Natural killer cell (primary cell): ENCODE results near the gene NEO1. TPM values are rescaled to one million over a fixed set of nuclear protein-coding genes. Genes with fewer than 3 reads are reported as not detected.
"Not testable (repeated sequence)": the region's sequence is repeated elsewhere in the genome, so short reads cannot be mapped to it uniquely, and the experiment has no call there.

Source experiments
- ATAC-seq, 3 donors: fragments of 150-1000 bp in 2 of 3; fragments of 200-7000 bp in 1 of 3; cut with Tn5 transposase; 1 replicate in 1 of 3; 2 replicates in 2 of 3; pipeline ENCODE4 v1.10.0; 2021; ENCODE audit warnings: mild to moderate bottlenecking in 2 of 3, moderate library complexity in 2 of 3
- DNase-seq, 2 donors: peaks; one replicate each; pipeline versions ENCODE4 v3.0.0 to v3.0.0-alpha.2; 2013 to 2021; ENCODE audit warnings: mixed read lengths in 1 of 2
- H3K27ac ChIP-seq: one replicate; pipeline ENCODE4 v1.5.1; 2013; ENCODE audit warnings: mild to moderate bottlenecking, low read length
- H3K27me3 ChIP-seq: one replicate; pipeline ENCODE4 v1.6.1; 2013; ENCODE audit warnings: low read length; ENCODE audit not compliant: control insufficient read depth, insufficient read depth
- H3K36me3 ChIP-seq: one replicate; pipeline ENCODE4 v1.6.1; 2013; ENCODE audit warnings: low read length; ENCODE audit not compliant: control insufficient read depth, insufficient read depth
- H3K4me1 ChIP-seq: one replicate; pipeline ENCODE4 v1.6.1; 2013; ENCODE audit warnings: low read length; ENCODE audit not compliant: control insufficient read depth, insufficient read depth
- H3K4me3 ChIP-seq: one replicate; pipeline ENCODE4 v1.5.1; 2013; ENCODE audit warnings: low read length
- H3K9me3 ChIP-seq: one replicate; pipeline ENCODE4 v1.6.1; 2013; ENCODE audit warnings: low read length; ENCODE audit not compliant: control insufficient read depth, insufficient read depth
- H3K27ac Mint-ChIP-seq, 2 donors: one replicate each; pipeline ENCODE4 v1.8.0; 2022; ENCODE audit warnings: mild to moderate bottlenecking in 2 of 2, mixed read lengths in 2 of 2, moderate library complexity in 1 of 2
- H3K27me3 Mint-ChIP-seq, 2 donors: one replicate each; pipeline ENCODE4 v1.8.0; 2022; ENCODE audit warnings: low read depth in 2 of 2, mixed read lengths in 2 of 2
- H3K36me3 Mint-ChIP-seq: one replicate; pipeline ENCODE4 v1.8.0; 2022; ENCODE audit warnings: mixed read lengths
- H3K4me1 Mint-ChIP-seq, 2 donors: one replicate each; pipeline ENCODE4 v1.8.0; 2022; ENCODE audit warnings: mixed read lengths in 2 of 2
- H3K4me3 Mint-ChIP-seq: one replicate; pipeline ENCODE4 v1.8.0; 2022; ENCODE audit warnings: mild to moderate bottlenecking, moderate library complexity, mixed read lengths
- H3K9me3 Mint-ChIP-seq, 2 donors: one replicate each; pipeline ENCODE4 v1.8.0; 2022; ENCODE audit warnings: mixed read lengths in 2 of 2
- CTCF ChIP-seq: fragments of 200-600 bp; IDR thresholded peaks from one replicate; pipeline ENCODE4 v1.8.0; 2022; ENCODE audit warnings: antibody characterized with exemption
- WGBS: methylation state at CpG from one replicate; pipeline ENCODE4 v1.1.7; 2013; ENCODE audit warnings: missing lambda C conversion rate; ENCODE audit not compliant: insufficient coverage; 5-methylcytosine and 5-hydroxymethylcytosine counted together
- intact Hi-C: fragments of 100-400 bp; cut with micrococcal nuclease; formaldehyde crosslinking; loops from one replicate; pipeline ENCODE4 v1.14.2; 2022
- total RNA-seq, 4 donors: library from RNA; stranded (reverse); fragments of 120-200 nt in 1 of 4; gene quantifications; one replicate each; pipeline versions ENCODE4 v1.2.3 to v1.2.4, GENCODE V29; 2013 to 2022

The NEO1 gene
- total RNA-seq, 3 donors from 2014 or later (not counting 1 experiment from before 2014, with no cell fraction given): 16.3 to 19.0 (median 17.4) TPM

DNA sequence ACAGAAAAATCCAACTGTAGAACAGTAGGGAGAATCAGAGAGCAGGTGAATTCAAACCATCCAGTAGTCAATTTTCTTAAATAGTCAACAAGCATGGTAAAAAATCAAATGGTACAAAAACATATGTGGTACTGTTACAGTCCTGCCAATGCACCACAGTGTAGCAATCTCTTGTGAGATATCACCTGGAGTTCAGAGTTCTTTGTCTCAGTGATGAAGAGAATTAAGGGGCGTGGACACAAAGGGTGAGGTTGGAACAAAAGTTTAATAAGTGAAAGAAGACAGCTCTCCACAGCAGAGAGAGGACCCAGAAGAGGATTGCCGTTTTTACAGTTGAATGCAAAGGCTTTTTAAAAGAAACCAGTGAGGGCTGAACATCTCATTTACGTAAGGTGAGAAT, 113.2 kb downstream of the NEO1 start:
- H3K4me3 ChIP-seq: no peak overlapping the region
- no peak overlapping the region for H3K27ac ChIP-seq
- ATAC-seq (no peak), DNase-seq (no peak)
- H3K36me3 Mint-ChIP-seq: peaks cover 10% of the 10 kb centered on the region
- H3K9me3 Mint-ChIP-seq: no peaks in the 10 kb centered on the region
- H3K27me3 ChIP-seq: no peaks in the 10 kb centered on the region
- no peak for TF ChIP-seq CTCF
- WGBS: 96% methylated on average over 3 of the region's 3 CpGs
- no peak overlapping the region for H3K27ac Mint-ChIP-seq
- H3K4me1 Mint-ChIP-seq: no peaks in the 10 kb centered on the region
- H3K36me3 ChIP-seq: no peaks in the 10 kb centered on the region
- intact Hi-C loops: no loop called here
- H3K27me3 Mint-ChIP-seq: peaks cover 4% of the 10 kb centered on the region in 2 donors
- peaks cover 8% of the 10 kb centered on the region for H3K9me3 ChIP-seq
- H3K4me3 Mint-ChIP-seq: no peak overlapping the region
- no peaks in the 10 kb centered on the region for H3K4me1 ChIP-seq

- Mint-ChIP-seq H3K36me3 (peaks cover 10% of the 10 kb centered on the region), H3K27me3 (peaks cover 4 to 5% of the 10 kb centered on the region in 2 donors), H3K4me1 (no peaks in the 10 kb centered on the region), H3K4me3 (no peak overlapping the region), H3K9me3 (no peaks in the 10 kb centered on the region), H3K27ac (no peak overlapping the region)
- Histone ChIP-seq H3K36me3 (no peaks in the 10 kb centered on the region), H3K4me3 (no peak overlapping the region), H3K27ac (no peak overlapping the region), H3K4me1 (no peaks in the 10 kb centered on the region), H3K27me3 (no peaks in the 10 kb centered on the region), H3K9me3 (peaks cover 8% of the 10 kb centered on the region)
- DNase-seq: no peak
- no peak for TF ChIP-seq CTCF
- ATAC-seq: no peak
- intact Hi-C loops: no loop called here
- 86% methylated on average over 3 of the region's 4 CpGs for WGBS
Measured at GRCh38 chr15:73165844-73166243, 113.6 kb downstream of the NEO1 start.

- intact Hi-C loops, H3K27me3 ChIP-seq, H3K36me3 ChIP-seq, H3K4me1 ChIP-seq, H3K27me3 Mint-ChIP-seq, H3K9me3 Mint-ChIP-seq, H3K4me1 Mint-ChIP-seq, DNase-seq, H3K4me3 ChIP-seq, ATAC-seq, H3K36me3 Mint-ChIP-seq, H3K27ac Mint-ChIP-seq, H3K4me3 Mint-ChIP-seq, H3K27ac ChIP-seq, H3K9me3 ChIP-seq: not testable (repeated sequence)
- no CpG with 5 or more reads among the region's 1 CpG for WGBS
Measured at GRCh38 chr15:73166711-73167110, 114.4 kb downstream of the NEO1 start.

DNA sequence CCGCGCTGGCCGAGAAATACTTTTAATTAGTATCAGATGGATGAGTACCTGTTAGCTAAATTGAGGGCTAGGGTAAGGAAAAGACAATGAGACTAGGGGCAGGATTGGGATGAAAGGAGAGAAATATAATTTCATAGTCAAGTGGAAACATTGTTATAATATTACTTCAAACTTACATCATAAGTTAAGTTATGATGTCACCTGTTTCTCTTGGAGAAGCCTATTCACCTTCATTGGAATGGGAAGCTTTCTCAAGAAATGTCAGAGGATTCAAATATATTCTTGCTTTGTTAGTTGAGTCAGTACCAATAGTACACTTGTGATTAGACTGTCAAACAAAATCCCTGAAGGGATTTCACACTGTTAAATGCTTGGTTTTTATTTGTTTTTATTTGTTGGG, 116.2 kb downstream of the NEO1 start:
- Mint-ChIP-seq H3K9me3 (no peaks in the 10 kb centered on the region), H3K27ac (no peak overlapping the region), H3K27me3 (peaks cover 0 to 9% of the 10 kb centered on the region in 2 donors), H3K36me3 (peaks cover 10% of the 10 kb centered on the region), H3K4me3 (no peak overlapping the region), H3K4me1 (no peaks in the 10 kb centered on the region)
- TF ChIP-seq CTCF: no peak
- Histone ChIP-seq H3K4me1 (no peaks in the 10 kb centered on the region), H3K27ac (no peak overlapping the region), H3K27me3 (no peaks in the 10 kb centered on the region), H3K36me3 (no peaks in the 10 kb centered on the region), H3K4me3 (no peak overlapping the region), H3K9me3 (peaks cover 8% of the 10 kb centered on the region)
- intact Hi-C loops: no loop called here
- ATAC-seq (no peak), DNase-seq (no peak)
- 100% methylated on average over 3 of the region's 3 CpGs for WGBS
